HEK293 (cell line): Measurements from ENCODE around the gene SHOC2.
A peak's percentile ranks its signal among the peaks of the same experiment; 100 is the strongest.

Experiments used
- BCL11A ChIP-seq: fragments of 450-650 bp; formaldehyde crosslinking; IDR thresholded peaks from 2 replicates; pipeline ENCODE4 v1.5.1; 2016; ENCODE audit warnings: low read depth, missing biosample characterization, missing genetic modification characterization
- GLI4 ChIP-seq: fragments of 450-650 bp; formaldehyde crosslinking; IDR thresholded peaks from 2 replicates; pipeline ENCODE4 v1.5.1; 2016; ENCODE audit warnings: missing biosample characterization, missing genetic modification characterization
- GLIS1 ChIP-seq: fragments of 450-650 bp; formaldehyde crosslinking; IDR thresholded peaks from 2 replicates; pipeline ENCODE4 v1.5.1; 2016; ENCODE audit warnings: missing biosample characterization, missing genetic modification characterization
- HOXD13 ChIP-seq: sonication (generic); formaldehyde crosslinking; IDR thresholded peaks from 2 replicates; pipeline ENCODE4 v1.8.0; 2022; ENCODE audit warnings: missing genetic modification reagents, borderline replicate concordance
- KLF16 ChIP-seq: fragments of 450-650 bp; formaldehyde crosslinking; IDR thresholded peaks from 2 replicates; pipeline ENCODE4 v1.5.1; 2017; ENCODE audit warnings: missing biosample characterization, missing genetic modification characterization
- KLF9 ChIP-seq: fragments of 450-650 bp; formaldehyde crosslinking; IDR thresholded peaks from 2 replicates; pipeline ENCODE4 v1.5.1; 2016; ENCODE audit warnings: missing biosample characterization, missing genetic modification characterization, low read depth
- SETDB1 ChIP-seq: IDR thresholded peaks from one replicate; pipeline ENCODE4 v1.6.1; 2017; ENCODE audit warnings: mild to moderate bottlenecking, low read length, moderate library complexity, mixed read lengths; ENCODE audit not compliant: insufficient read length
- ZBTB1 ChIP-seq: fragments of 450-650 bp; formaldehyde crosslinking; IDR thresholded peaks from 2 replicates; pipeline ENCODE4 v1.5.1; 2016; ENCODE audit warnings: missing biosample characterization, missing genetic modification characterization
- ZBTB20 ChIP-seq: fragments of 450-650 bp; formaldehyde crosslinking; IDR thresholded peaks from 2 replicates; pipeline ENCODE4 v1.5.1; 2016; ENCODE audit warnings: missing biosample characterization, missing genetic modification characterization
- ZFP37 ChIP-seq: fragments of 450-650 bp; formaldehyde crosslinking; IDR thresholded peaks from 2 replicates; pipeline ENCODE4 v1.5.1; 2016; ENCODE audit warnings: missing biosample characterization, missing genetic modification characterization
- ZFP69B ChIP-seq: fragments of 450-650 bp; formaldehyde crosslinking; IDR thresholded peaks from 2 replicates; pipeline ENCODE4 v1.5.1; 2016; ENCODE audit warnings: missing biosample characterization, missing genetic modification characterization
- ZNF112 ChIP-seq: fragments of 450-650 bp; formaldehyde crosslinking; IDR thresholded peaks from 2 replicates; pipeline ENCODE4 v1.5.0; 2017; ENCODE audit warnings: missing biosample characterization, missing genetic modification characterization
- ZNF155 ChIP-seq: fragments of 450-650 bp; formaldehyde crosslinking; IDR thresholded peaks from 2 replicates; pipeline ENCODE4 v1.5.1; 2016; ENCODE audit warnings: missing biosample characterization, missing genetic modification characterization
- ZNF202 ChIP-seq: fragments of 450-650 bp; formaldehyde crosslinking; IDR thresholded peaks from 2 replicates; pipeline ENCODE4 v1.5.1; 2016; ENCODE audit warnings: missing biosample characterization, missing genetic modification characterization, borderline replicate concordance
- ZNF239 ChIP-seq: fragments of 450-650 bp; formaldehyde crosslinking; IDR thresholded peaks from 2 replicates; pipeline ENCODE4 v1.5.1; 2016; ENCODE audit warnings: missing biosample characterization, missing genetic modification characterization
- ZNF354C ChIP-seq: fragments of 450-650 bp; formaldehyde crosslinking; IDR thresholded peaks from 2 replicates; pipeline ENCODE4 v1.5.1; 2016; ENCODE audit warnings: missing biosample characterization, missing genetic modification characterization, low read depth, borderline replicate concordance
- ZNF48 ChIP-seq: fragments of 450-650 bp; formaldehyde crosslinking; IDR thresholded peaks from 2 replicates; pipeline ENCODE4 v1.5.1; 2016; ENCODE audit warnings: missing biosample characterization, missing genetic modification characterization
- ZNF510 ChIP-seq: fragments of 450-650 bp; formaldehyde crosslinking; IDR thresholded peaks from 2 replicates; pipeline ENCODE4 v1.5.1; 2018; ENCODE audit warnings: mild to moderate bottlenecking, missing genetic modification characterization, missing biosample characterization; ENCODE audit not compliant: insufficient replicate concordance
- ZNF549 ChIP-seq: fragments of 450-650 bp; IDR thresholded peaks from 2 replicates; pipeline ENCODE4 v1.5.1; 2018; ENCODE audit warnings: missing biosample characterization, missing genetic modification characterization, mild to moderate bottlenecking, inconsistent platforms, moderate library complexity
- ZNF701 ChIP-seq: fragments of 450-650 bp; formaldehyde crosslinking; IDR thresholded peaks from 2 replicates; pipeline ENCODE4 v1.5.1; 2016; ENCODE audit warnings: missing biosample characterization, missing genetic modification characterization
- TF ChIP-seq, protein P1 (sequence below): fragments of 450-650 bp; formaldehyde crosslinking; IDR thresholded peaks from 2 replicates; pipeline ENCODE4 v1.5.1; 2017; ENCODE audit warnings: missing biosample characterization, missing genetic modification characterization
- TF ChIP-seq, protein P2 (sequence below): fragments of 450-650 bp; formaldehyde crosslinking; conservative IDR thresholded peaks from 2 replicates; pipeline ENCODE4 v1.5.1; 2016; ENCODE audit warnings: low read depth, missing biosample characterization, missing genetic modification characterization
- TF ChIP-seq, protein P3 (sequence below): fragments of 450-650 bp; formaldehyde crosslinking; IDR thresholded peaks from 2 replicates; pipeline ENCODE4 v1.5.1; 2016; ENCODE audit warnings: missing biosample characterization, missing genetic modification characterization
- TF ChIP-seq, protein P4 (sequence below): fragments of 450-650 bp; formaldehyde crosslinking; optimal IDR thresholded peaks from 2 replicates; pipeline ENCODE3; 2016; ENCODE audit warnings: missing biosample characterization, mild to moderate bottlenecking, missing genetic modification characterization
- TF ChIP-seq, protein P5 (sequence below): fragments of 450-650 bp; formaldehyde crosslinking; IDR thresholded peaks from 2 replicates; pipeline ENCODE4 v1.5.1; 2017; ENCODE audit warnings: missing biosample characterization, missing genetic modification characterization
- TF ChIP-seq, protein P6 (sequence below): fragments of 450-650 bp; formaldehyde crosslinking; IDR thresholded peaks from 2 replicates; pipeline ENCODE4 v1.5.1; 2016; ENCODE audit warnings: missing biosample characterization, missing genetic modification characterization

Gene SHOC2

DNA sequence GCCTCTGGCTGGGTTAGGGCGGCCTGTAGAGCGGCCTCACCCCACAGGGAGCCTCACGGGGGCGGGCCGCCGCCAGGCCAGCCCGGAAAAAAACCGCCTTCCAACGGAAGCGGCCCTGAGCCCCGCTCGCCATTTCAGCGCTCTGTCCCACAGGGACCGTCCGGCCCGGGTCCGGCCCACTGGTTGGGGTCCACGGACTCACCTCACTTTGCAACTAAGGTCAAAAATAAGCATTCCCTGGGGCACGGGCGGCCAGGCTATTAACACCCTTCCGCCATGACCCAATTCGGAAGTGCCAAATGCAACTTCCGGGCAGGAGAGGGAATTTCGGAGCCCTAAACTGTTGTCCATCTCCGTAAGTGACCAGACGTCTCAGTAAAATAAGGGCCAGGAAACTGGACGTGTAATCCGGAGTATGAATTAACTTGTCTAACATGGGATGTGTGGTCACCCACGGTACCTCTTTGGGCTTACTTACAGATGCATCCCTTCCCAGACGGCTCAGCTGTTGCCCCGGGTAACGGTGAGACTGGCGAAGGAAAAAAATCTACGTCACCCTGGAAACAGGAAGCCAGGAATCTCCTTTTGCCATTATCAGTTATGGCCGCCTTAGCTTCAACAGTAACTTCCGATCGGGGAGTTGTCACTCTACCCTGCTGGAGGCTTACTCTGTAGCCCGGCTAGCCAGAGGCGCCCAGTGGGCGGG lies 608 bp upstream of the SHOC2 start, which contains the start of gene BBIP1 (continued):
- TF ChIP-seq, protein P1, sequence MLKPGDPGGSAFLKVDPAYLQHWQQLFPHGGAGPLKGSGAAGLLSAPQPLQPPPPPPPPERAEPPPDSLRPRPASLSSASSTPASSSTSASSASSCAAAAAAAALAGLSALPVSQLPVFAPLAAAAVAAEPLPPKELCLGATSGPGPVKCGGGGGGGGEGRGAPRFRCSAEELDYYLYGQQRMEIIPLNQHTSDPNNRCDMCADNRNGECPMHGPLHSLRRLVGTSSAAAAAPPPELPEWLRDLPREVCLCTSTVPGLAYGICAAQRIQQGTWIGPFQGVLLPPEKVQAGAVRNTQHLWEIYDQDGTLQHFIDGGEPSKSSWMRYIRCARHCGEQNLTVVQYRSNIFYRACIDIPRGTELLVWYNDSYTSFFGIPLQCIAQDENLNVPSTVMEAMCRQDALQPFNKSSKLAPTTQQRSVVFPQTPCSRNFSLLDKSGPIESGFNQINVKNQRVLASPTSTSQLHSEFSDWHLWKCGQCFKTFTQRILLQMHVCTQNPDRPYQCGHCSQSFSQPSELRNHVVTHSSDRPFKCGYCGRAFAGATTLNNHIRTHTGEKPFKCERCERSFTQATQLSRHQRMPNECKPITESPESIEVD (tag by site-specific recombination), result no peak
- no peak for TF ChIP-seq ZNF112 (tag by site-specific recombination)
- no peak for TF ChIP-seq ZNF510 (tag by site-specific recombination)
- peak; percentile 26; the same call in 1 of the 2 replicates for TF ChIP-seq ZFP69B (tag by site-specific recombination)
- no peak for TF ChIP-seq ZNF48 (tag by site-specific recombination)
- no peak for TF ChIP-seq SETDB1
- TF ChIP-seq ZFP37 (tag by site-specific recombination), result peak; percentile 70; the same call in 1 of the 2 replicates
- TF ChIP-seq, protein P2, sequence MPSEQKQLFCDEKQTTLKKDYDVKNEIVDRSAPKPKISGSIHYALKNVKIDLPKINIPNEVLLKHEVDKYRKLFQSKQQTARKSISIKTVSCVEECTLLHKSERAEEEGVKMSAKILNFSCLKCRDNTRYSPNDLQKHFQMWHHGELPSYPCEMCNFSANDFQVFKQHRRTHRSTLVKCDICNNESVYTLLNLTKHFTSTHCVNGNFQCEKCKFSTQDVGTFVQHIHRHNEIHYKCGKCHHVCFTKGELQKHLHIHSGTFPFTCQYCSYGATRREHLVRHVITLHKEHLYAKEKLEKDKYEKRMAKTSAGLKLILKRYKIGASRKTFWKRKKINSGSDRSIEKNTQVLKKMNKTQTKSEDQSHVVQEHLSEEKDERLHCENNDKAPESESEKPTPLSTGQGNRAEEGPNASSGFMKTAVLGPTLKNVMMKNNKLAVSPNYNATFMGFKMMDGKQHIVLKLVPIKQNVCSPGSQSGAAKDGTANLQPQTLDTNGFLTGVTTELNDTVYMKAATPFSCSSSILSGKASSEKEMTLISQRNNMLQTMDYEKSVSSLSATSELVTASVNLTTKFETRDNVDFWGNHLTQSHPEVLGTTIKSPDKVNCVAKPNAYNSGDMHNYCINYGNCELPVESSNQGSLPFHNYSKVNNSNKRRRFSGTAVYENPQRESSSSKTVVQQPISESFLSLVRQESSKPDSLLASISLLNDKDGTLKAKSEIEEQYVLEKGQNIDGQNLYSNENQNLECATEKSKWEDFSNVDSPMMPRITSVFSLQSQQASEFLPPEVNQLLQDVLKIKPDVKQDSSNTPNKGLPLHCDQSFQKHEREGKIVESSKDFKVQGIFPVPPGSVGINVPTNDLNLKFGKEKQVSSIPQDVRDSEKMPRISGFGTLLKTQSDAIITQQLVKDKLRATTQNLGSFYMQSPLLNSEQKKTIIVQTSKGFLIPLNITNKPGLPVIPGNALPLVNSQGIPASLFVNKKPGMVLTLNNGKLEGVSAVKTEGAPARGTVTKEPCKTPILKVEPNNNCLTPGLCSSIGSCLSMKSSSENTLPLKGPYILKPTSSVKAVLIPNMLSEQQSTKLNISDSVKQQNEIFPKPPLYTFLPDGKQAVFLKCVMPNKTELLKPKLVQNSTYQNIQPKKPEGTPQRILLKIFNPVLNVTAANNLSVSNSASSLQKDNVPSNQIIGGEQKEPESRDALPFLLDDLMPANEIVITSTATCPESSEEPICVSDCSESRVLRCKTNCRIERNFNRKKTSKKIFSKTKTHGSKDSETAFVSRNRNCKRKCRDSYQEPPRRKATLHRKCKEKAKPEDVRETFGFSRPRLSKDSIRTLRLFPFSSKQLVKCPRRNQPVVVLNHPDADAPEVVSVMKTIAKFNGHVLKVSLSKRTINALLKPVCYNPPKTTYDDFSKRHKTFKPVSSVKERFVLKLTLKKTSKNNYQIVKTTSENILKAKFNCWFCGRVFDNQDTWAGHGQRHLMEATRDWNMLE (tag by site-specific recombination), result peak; percentile 67
- TF ChIP-seq GLI4 (tag by site-specific recombination), result no peak
- TF ChIP-seq, protein P3, sequence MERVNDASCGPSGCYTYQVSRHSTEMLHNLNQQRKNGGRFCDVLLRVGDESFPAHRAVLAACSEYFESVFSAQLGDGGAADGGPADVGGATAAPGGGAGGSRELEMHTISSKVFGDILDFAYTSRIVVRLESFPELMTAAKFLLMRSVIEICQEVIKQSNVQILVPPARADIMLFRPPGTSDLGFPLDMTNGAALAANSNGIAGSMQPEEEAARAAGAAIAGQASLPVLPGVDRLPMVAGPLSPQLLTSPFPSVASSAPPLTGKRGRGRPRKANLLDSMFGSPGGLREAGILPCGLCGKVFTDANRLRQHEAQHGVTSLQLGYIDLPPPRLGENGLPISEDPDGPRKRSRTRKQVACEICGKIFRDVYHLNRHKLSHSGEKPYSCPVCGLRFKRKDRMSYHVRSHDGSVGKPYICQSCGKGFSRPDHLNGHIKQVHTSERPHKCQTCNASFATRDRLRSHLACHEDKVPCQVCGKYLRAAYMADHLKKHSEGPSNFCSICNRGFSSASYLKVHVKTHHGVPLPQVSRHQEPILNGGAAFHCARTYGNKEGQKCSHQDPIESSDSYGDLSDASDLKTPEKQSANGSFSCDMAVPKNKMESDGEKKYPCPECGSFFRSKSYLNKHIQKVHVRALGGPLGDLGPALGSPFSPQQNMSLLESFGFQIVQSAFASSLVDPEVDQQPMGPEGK (tag by site-specific recombination), result peak; percentile 98
- peak; percentile 93 for TF ChIP-seq BCL11A (tag by site-specific recombination)
- peak; percentile 95 for TF ChIP-seq GLIS1
- no peak for TF ChIP-seq ZNF239
- peak; percentile 83 for TF ChIP-seq ZBTB20
- TF ChIP-seq, protein P4, sequence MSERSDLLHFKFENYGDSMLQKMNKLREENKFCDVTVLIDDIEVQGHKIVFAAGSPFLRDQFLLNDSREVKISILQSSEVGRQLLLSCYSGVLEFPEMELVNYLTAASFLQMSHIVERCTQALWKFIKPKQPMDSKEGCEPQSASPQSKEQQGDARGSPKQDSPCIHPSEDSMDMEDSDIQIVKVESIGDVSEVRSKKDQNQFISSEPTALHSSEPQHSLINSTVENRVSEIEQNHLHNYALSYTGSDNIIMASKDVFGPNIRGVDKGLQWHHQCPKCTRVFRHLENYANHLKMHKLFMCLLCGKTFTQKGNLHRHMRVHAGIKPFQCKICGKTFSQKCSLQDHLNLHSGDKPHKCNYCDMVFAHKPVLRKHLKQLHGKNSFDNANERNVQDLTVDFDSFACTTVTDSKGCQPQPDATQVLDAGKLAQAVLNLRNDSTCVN (tag by site-specific recombination), result peak; percentile 39
- no peak for TF ChIP-seq ZNF701 (tag by site-specific recombination)
- TF ChIP-seq HOXD13, result no peak
- no peak for TF ChIP-seq ZNF202 (tag by site-specific recombination)
- no peak for TF ChIP-seq ZNF549 (tag by site-specific recombination)
- TF ChIP-seq ZNF354C (tag by site-specific recombination), result no peak
- TF ChIP-seq KLF9, result peak; percentile 73
- no peak for TF ChIP-seq ZNF155 (tag by site-specific recombination)
- TF ChIP-seq, protein P5, sequence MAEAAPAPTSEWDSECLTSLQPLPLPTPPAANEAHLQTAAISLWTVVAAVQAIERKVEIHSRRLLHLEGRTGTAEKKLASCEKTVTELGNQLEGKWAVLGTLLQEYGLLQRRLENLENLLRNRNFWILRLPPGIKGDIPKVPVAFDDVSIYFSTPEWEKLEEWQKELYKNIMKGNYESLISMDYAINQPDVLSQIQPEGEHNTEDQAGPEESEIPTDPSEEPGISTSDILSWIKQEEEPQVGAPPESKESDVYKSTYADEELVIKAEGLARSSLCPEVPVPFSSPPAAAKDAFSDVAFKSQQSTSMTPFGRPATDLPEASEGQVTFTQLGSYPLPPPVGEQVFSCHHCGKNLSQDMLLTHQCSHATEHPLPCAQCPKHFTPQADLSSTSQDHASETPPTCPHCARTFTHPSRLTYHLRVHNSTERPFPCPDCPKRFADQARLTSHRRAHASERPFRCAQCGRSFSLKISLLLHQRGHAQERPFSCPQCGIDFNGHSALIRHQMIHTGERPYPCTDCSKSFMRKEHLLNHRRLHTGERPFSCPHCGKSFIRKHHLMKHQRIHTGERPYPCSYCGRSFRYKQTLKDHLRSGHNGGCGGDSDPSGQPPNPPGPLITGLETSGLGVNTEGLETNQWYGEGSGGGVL (tag by site-specific recombination), result peak; percentile 19; the same call in 1 of the 2 replicates
- TF ChIP-seq ZBTB1 (tag by site-specific recombination), result no peak
- TF ChIP-seq, protein P6, sequence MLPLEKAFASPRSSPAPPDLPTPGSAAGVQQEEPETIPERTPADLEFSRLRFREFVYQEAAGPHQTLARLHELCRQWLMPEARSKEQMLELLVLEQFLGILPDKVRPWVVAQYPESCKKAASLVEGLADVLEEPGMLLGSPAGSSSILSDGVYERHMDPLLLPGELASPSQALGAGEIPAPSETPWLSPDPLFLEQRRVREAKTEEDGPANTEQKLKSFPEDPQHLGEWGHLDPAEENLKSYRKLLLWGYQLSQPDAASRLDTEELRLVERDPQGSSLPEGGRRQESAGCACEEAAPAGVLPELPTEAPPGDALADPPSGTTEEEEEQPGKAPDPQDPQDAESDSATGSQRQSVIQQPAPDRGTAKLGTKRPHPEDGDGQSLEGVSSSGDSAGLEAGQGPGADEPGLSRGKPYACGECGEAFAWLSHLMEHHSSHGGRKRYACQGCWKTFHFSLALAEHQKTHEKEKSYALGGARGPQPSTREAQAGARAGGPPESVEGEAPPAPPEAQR (tag by site-specific recombination), result 0 out of 2 replicates have a peak, but pooled peaks have one; percentile 41
- peak; percentile 70; the same call in 1 of the 2 replicates for TF ChIP-seq KLF16 (tag by site-specific recombination)
